Left lung (tissue), 10 donors: ENCODE measurements around the gene DTX3. TPM values are rescaled to one million over a fixed set of nuclear protein-coding genes. Genes with fewer than 3 reads are reported as not detected.

Experiments
- ATAC-seq: fragments of 200-7000 bp; cut with Tn5 transposase; one replicate; pipeline ENCODE4 v1.9.1; 2020; ENCODE audit warnings: moderate library complexity
- DNase-seq, 4 donors: peaks; one replicate each; pipeline ENCODE4 v3.0.0-alpha.2; 2013 to 2020
- H3K27ac ChIP-seq, 2 donors: fragments of 200-600 bp; sonication (generic) in 1 of 2; one replicate each; pipeline versions ENCODE4 v1.5.0 to v1.8.0; 2020 to 2021
- H3K27me3 ChIP-seq, 2 donors: fragments of 200-600 bp; sonication (generic) in 1 of 2; one replicate each; pipeline versions ENCODE4 v1.5.0 to v1.8.0; 2020 to 2021
- H3K36me3 ChIP-seq, 2 donors: fragments of 200-600 bp; sonication (generic) in 1 of 2; one replicate each; pipeline versions ENCODE4 v1.5.0 to v1.8.0; 2020 to 2021
- H3K4me1 ChIP-seq, 2 donors: fragments of 200-600 bp; one replicate each; pipeline ENCODE4 v1.8.0; 2021
- H3K4me3 ChIP-seq, 2 donors: fragments of 200-600 bp; sonication (generic) in 1 of 2; one replicate each; pipeline versions ENCODE4 v1.5.0 to v1.8.0; 2020 to 2021; ENCODE audit warnings: mild to moderate bottlenecking in 1 of 2
- H3K9me3 ChIP-seq, 2 donors: fragments of 200-600 bp; sonication (generic) in 1 of 2; one replicate each; pipeline versions ENCODE4 v1.5.0 to v1.8.0; 2020 to 2021
- intact Hi-C, 2 donors: fragments of 100-400 bp; cut with DNase I; formaldehyde crosslinking; loops; one replicate each; pipeline versions ENCODE4 v1.11.2 to v1.14.2; 2022
- polyA plus RNA-seq, 6 donors: library from polyadenylated mRNA; unstranded; fragments of 120-200 nt; gene quantifications; one replicate each; pipeline ENCODE4 v1.2.1, GENCODE V29; 2013; ENCODE audit not compliant: insufficient read length in 6 of 6
- total RNA-seq, 2 donors: library from RNA; stranded (reverse); fragmentation: NEBNext Ultra II Directional; extraction: Animal tissue kit (Norgen Biotek cat#: 25700); gene quantifications; one replicate each; pipeline ENCODE4 v1.2.1, GENCODE V29; 2021
- TF ChIP-seq, protein P1 (sequence below), 2 donors: fragments of 200-600 bp; sonication (generic) in 1 of 2; IDR thresholded peaks; one replicate each; pipeline versions ENCODE4 v1.5.0 to v1.8.0; 2021; ENCODE audit warnings: antibody characterized with exemption in 2 of 2
- donor health status: DM: no; HTN: yes; CAD: no.
- donor health status: DM: no; HTN: no; CAD: no.

DTX3 gene
- total and polyA plus RNA-seq, 8 donors: 20.1 to 64.8 (median 54.4) TPM

DNA sequence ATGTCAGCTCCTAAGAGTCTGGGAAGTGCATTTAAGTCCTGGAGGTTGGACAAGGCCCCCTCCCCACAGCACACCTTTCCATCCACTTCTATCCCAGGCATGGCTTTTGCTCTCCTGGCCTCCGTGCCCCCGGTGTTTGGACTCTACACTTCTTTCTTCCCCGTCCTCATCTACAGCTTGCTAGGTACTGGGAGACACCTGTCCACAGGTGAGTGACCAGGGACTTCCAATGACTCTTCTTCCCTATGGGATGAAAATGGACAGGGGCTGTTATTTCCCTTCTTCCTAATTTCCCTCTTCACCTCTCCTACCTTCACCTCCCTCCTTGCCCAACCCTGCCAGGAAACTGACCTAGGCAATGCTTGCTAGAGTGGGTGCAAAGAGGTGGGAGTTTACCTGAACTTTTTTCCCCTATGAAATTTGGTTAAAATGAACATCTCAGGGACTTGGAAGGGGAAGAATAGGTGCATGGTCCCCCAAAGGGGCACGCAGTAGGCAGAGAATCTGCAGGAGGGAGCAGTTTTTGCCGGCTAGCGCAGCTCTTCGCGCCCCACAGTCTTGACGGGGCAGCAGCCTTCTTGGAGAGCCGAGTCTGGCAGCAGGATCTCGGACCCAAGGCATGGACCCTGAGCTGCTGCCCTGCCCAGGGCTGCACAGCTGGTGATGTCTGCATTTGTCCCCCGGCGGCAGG lies 15.8 kb downstream of the DTX3 start:
- no peak for DNase-seq
- Histone ChIP-seq H3K9me3 (no peaks in the 10 kb centered on the region), H3K27me3 (peaks cover 43 to 100% of the 10 kb centered on the region in 2 donors)

DNA sequence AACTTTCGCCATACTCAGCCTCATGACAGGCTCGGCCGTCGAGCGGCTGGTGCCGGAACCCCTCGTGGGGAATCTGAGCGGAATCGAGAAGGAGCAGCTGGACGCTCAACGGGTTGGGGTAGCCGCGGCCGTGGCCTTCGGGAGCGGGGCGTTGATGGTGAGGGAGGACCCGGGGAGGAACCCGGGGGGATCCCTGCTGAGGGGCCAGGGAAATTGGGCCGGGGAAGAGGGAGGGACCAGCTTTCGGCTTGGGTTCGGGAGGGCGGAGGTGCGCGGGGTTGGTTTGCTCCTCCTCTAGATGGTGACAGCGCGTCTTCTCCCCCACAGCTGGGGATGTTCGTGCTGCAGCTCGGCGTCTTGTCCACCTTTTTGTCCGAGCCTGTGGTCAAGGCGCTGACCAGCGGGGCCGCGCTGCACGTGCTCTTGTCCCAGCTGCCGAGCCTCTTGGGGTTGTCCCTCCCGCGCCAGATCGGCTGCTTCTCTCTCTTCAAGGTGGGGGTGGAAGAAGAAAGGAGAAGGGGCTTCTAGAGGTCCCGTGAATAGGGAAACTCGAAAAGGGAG lies 16.4 kb downstream of the DTX3 start:
- DNase-seq: peak in 1 of 4 donors; percentile 85
- Histone ChIP-seq H3K36me3 (no peaks in the 10 kb centered on the region), H3K9me3 (no peaks in the 10 kb centered on the region), H3K27me3 (peaks cover 48 to 100% of the 10 kb centered on the region in 2 donors), H3K27ac (no peak overlapping the region), H3K4me3 (peak overlapping the region in 1 of 2 donors; percentile 33), H3K4me1 (peaks cover 7 to 29% of the 10 kb centered on the region in 2 donors)
- peak; percentile 15 for ATAC-seq
- intact Hi-C loops: no loop called here
- TF ChIP-seq, protein P1, sequence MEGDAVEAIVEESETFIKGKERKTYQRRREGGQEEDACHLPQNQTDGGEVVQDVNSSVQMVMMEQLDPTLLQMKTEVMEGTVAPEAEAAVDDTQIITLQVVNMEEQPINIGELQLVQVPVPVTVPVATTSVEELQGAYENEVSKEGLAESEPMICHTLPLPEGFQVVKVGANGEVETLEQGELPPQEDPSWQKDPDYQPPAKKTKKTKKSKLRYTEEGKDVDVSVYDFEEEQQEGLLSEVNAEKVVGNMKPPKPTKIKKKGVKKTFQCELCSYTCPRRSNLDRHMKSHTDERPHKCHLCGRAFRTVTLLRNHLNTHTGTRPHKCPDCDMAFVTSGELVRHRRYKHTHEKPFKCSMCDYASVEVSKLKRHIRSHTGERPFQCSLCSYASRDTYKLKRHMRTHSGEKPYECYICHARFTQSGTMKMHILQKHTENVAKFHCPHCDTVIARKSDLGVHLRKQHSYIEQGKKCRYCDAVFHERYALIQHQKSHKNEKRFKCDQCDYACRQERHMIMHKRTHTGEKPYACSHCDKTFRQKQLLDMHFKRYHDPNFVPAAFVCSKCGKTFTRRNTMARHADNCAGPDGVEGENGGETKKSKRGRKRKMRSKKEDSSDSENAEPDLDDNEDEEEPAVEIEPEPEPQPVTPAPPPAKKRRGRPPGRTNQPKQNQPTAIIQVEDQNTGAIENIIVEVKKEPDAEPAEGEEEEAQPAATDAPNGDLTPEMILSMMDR (IDR thresholded peaks at IDR 0.05): no peak

More for the DNA sequence above, 15.8 kb downstream of the DTX3 start:
- TF ChIP-seq, protein P1 (IDR thresholded peaks at IDR 0.05): no peak
- Histone ChIP-seq H3K27ac (no peak overlapping the region), H3K4me3 (no peak overlapping the region), H3K36me3 (no peaks in the 10 kb centered on the region), H3K4me1 (peaks cover 7 to 29% of the 10 kb centered on the region in 2 donors)
- no peak for ATAC-seq
- intact Hi-C loops: no loop called here

DNA sequence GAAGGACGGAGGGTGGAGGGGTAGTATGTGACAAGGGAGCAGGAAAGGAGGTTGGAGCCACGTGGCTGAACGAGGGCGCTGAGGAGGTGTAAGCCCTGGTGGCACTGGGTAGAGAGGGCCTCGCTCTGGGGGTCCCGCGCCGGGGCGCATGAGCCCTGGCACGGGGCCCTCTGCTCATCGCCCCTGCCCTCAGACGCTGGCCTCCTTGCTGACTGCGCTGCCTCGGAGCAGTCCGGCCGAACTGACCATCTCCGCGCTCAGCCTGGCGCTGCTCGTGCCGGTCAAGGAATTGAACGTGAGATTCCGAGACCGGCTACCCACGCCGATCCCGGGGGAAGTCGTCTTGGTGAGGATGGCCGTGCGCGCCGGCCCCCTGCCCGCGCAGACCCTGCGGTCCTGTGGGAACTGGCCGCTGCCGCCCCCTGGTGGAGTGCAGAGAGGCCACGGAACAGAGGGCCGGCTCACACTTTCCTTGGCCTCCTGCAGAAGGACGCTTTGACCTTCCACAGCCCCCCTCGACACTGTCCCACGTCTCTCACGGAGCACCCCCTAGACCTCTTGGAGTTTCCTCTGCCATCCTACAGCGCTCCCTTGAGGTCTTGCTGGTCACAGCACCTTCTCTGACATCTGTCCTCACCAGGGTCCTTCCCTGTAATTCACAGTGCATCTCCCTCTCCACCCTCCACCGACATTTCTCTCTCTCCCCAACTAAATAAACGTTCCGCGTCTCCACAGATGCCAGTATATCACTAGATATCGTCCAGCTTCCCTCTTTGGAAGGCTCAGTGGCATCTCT lies 17.1 kb downstream of the DTX3 start:
- Histone ChIP-seq H3K4me3 (peak overlapping the region; percentile 25 to 33), H3K9me3 (no peaks in the 10 kb centered on the region), H3K27me3 (peaks cover 54 to 100% of the 10 kb centered on the region in 2 donors), H3K27ac (no peak overlapping the region), H3K36me3 (no peaks in the 10 kb centered on the region), H3K4me1 (peaks cover 7 to 29% of the 10 kb centered on the region in 2 donors)
- peak; percentile 87 for ATAC-seq
- intact Hi-C loops: loop anchor here in 1 of 2 donors (2.0 kb wide), 1 partner anchor 39 kb away; no protein-coding TSS in a partner anchor
- TF ChIP-seq, protein P1 (IDR thresholded peaks at IDR 0.05): peak; percentile 83 to 91
- DNase-seq: peak in 3 of 4 donors; percentile 59 to 91 (median 74)

DNA sequence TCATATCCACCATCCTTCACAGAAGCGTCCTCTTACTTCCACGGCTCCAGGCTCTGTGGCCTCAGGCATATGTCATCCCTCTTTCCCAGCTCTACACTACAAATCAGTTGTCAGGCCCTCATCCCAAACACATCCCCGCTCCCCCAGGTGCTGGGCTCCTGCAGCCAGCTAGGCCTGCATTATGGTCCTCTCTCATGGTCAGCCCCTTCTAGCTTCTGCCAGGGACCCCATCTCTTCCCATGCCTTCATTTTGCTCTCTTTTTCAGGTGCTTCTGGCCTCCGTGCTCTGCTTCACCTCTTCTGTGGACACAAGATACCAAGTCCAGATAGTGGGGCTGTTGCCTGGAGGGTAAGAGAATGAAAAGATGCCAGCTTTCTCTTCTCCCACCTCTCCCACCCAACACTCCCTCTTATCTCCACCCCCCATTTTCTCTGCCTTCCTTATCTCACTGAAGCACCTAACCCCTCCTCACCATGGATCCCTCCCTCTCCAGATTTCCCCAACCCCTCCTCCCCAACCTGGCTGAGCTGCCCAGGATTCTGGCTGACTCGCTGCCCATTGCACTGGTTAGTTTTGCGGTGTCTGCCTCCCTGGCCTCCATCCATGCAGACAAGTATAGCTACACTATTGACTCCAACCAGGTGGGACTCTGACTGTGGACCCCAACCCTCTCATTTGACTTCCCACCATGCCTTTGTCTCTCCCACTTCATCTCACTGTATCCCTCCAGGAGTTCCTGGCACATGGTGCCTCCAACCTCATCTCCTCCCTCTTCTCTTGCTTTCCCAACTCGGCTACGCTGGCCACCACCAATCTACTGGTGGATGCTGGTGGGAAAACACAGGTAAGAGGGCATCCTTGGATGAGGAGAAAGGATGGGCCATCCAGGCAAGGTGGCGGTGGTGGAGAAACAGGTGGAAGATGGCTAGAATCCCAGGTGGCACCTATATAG lies 17.9 kb downstream of the DTX3 start:
- intact Hi-C loops: loop anchor here in 1 of 2 donors (2.0 kb wide), 1 partner anchor 40 kb away; no protein-coding TSS in a partner anchor
- no peak for ATAC-seq
- peaks cover 63 to 100% of the 10 kb centered on the region in 2 donors for H3K27me3 ChIP-seq

More for the DNA sequence above, 17.9 kb downstream of the DTX3 start:
- H3K4me3 ChIP-seq: no peak overlapping the region
- TF ChIP-seq, protein P1 (IDR thresholded peaks at IDR 0.05): no peak
- no peak for DNase-seq
- H3K4me1 ChIP-seq: peaks cover 9 to 36% of the 10 kb centered on the region in 2 donors
- no peak overlapping the region for H3K27ac ChIP-seq
- H3K9me3 ChIP-seq: no peaks in the 10 kb centered on the region
- H3K36me3 ChIP-seq: no peaks in the 10 kb centered on the region
